ENCODE measurements around the gene RNF115.
"Not testable (repeated sequence)": the region's sequence is repeated elsewhere in the genome, so short reads cannot be mapped to it uniquely, and the experiment has no call there.

RNF115 gene

GRCh38 chr1:145826030-145826429, 2.1 kb upstream of the RNF115 start:
- no peak for DNase-seq

- DNase-seq: no peak
These were observed 576 bp upstream of the RNF115 start for GRCh38 chr1:145824499-145824842.

- not testable (repeated sequence) for DNase-seq
These were observed 1.0 kb downstream of the RNF115 start for GRCh38 chr1:145822779-145823331.

GRCh38 chr1:145818095-145818494, 5.8 kb downstream of the RNF115 start:
- DNase-seq: not testable (repeated sequence)

DNA sequence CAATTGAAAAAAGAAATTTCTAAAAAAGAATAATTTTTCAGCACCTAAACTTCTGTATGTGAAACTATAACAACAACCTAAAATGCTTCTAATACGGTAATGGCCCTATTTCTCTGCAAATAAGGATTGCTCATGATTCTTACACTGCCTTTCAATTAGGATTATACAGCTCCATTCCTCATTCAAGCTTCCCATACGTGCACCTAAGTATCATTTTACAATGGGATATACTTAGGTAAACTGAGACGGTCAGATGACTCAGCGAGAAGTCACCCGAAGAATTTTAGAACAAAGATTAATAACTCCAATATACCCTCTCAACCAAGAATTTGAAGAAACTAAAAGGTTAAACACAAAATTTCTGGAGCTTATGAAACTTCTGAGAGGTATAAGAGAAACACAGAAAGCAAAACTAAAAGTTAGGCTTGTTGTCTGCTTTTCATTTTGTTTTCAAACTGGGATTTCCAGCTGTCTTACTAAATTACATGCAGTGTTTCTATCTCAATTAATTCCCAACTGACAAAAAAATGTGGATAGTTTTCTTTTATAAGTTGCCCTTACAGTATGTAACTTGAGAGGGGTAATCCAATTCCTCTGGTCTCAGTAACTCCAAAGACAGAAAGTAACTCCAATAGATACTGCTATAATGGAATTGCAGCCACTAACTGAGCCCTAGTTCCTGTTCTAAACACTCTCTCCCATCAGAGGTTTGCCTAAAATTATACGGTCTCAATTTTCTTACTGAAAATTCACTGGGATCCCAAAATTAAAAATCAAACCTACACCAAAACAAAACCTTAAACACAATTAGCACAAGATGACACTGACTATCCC, 10.7 kb downstream of the RNF115 start:
- DNase-seq: not testable (repeated sequence)

GRCh38 chr1:145806844-145807243, 17.1 kb downstream of the RNF115 start:
- no peak for DNase-seq

GRCh38 chr1:145806408-145806807, 17.5 kb downstream of the RNF115 start:
- DNase-seq: no peak

DNA sequence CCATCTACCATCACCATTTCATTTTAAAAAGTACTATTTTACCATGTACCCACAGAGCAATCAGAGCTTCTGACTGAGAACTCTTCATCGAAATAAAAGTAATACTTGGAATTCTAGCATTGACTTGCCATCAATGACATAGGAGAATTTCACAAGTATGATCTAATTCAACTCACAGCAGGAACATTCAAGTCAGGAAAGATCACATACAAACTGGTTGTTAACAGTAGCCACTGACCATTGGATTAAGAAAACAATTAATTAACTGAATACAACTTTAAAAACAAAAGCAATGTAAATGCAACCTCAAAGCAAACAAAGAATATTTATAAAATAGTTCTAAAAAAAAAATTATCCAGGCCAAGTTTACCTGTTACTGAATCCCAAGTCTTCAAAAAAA, 18.8 kb downstream of the RNF115 start:
- DNase-seq: no peak

GRCh38 chr1:145804235-145805045, 19.5 kb downstream of the RNF115 start:
- no peak for DNase-seq

- no peak for DNase-seq
These were observed 24.1 kb downstream of the RNF115 start for GRCh38 chr1:145799806-145800205.

DNA sequence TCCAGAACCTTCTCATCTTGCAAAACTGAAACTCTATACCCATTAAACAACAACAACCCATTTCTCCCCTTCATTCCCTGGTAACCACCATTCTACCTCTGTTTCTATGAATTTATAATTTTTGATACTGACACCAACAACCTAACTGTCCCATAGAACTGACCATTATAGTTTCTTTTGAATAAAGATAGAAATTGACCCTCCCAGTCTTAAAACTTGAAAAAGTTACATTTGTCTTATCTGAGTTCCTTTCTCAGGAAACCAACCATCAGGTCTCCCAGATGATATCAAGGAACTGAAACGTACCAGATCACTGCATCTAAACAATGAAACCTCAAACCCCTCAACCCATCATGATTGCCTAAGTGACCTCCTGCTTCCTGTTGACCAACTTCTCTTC, 27.1 kb downstream of the RNF115 start:
- no peak for DNase-seq

GRCh38 chr1:145795257-145795881, 28.5 kb downstream of the RNF115 start:
- no peak for DNase-seq

DNA sequence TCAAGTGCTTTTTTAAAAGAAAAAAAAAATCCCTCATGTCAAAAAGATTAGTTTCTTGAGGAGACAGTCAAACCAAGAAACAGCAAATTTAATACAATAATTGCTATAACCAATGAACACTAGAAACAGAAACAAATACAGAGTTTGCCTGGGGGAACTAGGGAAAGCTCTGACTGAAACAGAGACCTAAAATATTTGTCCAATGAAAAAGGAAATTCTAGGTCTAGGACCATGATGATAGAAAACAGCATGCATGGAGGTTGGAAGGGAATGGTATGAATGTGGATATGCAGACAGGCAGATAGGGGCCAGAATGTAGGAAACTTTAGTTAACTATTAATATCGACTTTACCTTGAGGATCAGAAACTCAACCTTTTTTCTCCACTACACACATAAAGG, 31.4 kb downstream of the RNF115 start:
- no peak for DNase-seq

- DNase-seq: not testable (repeated sequence)
These were observed 32.0 kb downstream of the RNF115 start for GRCh38 chr1:145791860-145792259.

- no peak for DNase-seq
These were observed 35.3 kb downstream of the RNF115 start for GRCh38 chr1:145788580-145788979.

DNA sequence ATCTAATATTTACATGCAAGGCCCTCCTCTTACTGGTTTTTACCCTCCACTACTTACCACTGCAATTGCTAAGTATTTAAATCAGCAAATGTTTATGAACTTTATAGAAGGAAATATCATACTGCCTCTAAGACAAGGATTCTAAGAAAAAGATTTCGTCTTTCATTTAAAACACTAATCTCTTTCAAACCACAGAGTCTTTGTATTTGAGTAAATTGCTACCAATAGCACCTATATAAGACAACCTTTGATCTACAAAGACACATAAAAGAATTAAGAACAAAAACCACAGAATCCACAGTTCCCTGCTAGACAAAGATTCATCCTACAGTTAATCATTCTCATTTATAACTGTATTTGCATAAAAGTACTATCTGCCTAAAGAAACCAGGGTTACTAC, 37.6 kb downstream of the RNF115 start:
- no peak for DNase-seq

DNA sequence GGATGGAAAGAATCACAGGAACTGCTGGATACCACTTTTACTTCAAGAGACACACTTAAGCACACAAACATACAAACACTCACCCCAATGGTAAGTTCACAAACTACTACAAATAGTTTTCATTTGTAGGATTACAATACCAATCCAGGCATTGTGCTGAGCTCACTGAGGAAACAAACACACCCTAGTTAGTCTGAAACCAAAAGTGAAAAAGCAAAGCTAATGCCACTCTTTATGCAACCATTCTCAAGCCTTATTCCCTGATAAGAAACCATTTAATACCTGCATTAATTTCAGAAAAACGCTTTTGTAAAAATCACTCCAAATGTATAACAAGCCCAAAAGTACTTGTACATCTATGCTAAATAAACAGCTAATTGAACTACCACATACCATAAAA, 38.3 kb downstream of the RNF115 start:
- no peak for DNase-seq

GRCh38 chr1:145784409-145784808, 39.5 kb downstream of the RNF115 start:
- DNase-seq: no peak

GRCh38 chr1:145782272-145783099, 41.4 kb downstream of the RNF115 start:
- DNase-seq: no peak

- no peak for DNase-seq
These were observed 45.8 kb downstream of the RNF115 start for GRCh38 chr1:145778146-145778540.

DNA sequence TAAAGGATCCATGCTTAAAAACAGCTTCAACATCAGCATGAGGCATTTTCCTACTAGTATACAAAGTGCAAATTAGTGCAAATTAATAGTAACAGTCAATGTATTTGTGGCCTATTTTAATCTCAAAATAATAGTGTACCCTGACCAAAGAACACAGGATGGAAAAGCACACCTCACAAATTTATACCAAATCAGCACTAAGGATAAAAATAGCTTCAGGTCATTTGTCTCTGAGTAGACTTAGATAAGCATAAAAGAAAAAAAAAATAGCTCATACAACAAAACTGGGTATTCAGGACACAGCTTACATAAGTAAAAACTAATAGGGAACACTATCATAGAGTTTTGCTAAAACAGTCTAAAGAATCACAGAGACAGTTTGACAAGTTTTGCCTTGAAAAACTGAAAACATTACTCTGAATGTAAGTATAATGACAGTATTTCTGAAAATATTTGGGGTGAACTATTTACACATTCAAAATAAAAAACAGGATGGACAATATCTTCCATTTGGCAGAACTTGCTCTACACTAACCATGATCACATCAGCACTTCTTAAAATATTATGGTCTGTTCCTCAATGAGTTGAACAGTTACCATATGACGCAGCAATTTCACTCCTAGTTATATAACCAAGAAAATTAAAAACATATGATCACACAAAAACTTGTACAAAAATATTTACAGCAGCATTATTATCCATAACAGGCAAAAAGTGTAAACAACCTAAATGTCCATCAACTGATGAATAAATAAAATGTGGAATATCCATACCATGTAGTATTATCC, 46.3 kb downstream of the RNF115 start:
- no peak for DNase-seq

DNA sequence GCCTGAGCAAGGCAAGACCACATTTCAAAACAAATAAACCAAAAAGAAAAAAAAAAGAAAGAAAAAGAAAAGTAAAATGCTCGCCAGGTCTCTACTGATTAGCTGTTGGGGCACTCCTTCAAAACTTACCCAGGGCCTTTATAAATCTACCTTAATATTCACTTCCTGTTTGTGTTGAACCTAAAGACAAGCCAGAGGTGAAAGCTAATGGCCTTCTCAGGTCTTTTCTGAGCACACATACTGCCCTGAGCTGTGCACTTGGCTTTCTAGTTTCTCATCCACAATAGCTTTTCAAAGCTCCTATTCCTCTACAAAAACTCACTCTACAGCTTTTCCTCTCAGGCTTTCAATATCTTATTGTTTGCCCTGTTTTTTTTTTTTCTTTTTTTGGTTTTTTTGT, 50.5 kb downstream of the RNF115 start:
- no peak for DNase-seq
